ENCODE results near the gene NOXO1.
"Not testable (repeated sequence)": the region's sequence is repeated elsewhere in the genome, so short reads cannot be mapped to it uniquely, and the experiment has no call there.

NOXO1 gene

GRCh38 chr16:1959269-1960039, 21.8 kb downstream of the NOXO1 start, which contains the start of gene NDUFB10:
NDUFB10 (plus strand) TSS chr16:1959538; CDS start chr16:1959625, 87 bp downstream.
- peak; percentile 87 for DNase-seq

- no peak for DNase-seq
Observed at GRCh38 chr16:1958715-1959268, 22.5 kb downstream of the NOXO1 start.

DNA sequence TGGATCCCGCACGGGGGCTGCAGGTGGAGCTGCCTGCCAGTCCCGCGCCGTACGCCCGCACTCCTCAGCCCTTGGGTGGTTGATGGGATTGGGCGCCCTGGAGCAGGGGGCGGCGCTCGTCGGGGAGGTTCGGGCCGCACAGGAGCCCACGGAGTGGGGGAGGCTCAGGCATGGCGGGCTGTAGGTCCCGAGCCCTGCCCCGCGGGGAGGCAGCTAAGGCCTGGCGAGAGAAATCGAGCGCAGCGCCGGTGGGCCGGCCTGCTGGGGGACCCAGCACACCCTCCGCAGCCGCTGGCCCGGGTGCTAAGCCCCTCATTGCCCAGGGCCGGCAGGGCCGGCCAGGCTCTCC, 23.2 kb downstream of the NOXO1 start:
- not testable (repeated sequence) for DNase-seq

DNA sequence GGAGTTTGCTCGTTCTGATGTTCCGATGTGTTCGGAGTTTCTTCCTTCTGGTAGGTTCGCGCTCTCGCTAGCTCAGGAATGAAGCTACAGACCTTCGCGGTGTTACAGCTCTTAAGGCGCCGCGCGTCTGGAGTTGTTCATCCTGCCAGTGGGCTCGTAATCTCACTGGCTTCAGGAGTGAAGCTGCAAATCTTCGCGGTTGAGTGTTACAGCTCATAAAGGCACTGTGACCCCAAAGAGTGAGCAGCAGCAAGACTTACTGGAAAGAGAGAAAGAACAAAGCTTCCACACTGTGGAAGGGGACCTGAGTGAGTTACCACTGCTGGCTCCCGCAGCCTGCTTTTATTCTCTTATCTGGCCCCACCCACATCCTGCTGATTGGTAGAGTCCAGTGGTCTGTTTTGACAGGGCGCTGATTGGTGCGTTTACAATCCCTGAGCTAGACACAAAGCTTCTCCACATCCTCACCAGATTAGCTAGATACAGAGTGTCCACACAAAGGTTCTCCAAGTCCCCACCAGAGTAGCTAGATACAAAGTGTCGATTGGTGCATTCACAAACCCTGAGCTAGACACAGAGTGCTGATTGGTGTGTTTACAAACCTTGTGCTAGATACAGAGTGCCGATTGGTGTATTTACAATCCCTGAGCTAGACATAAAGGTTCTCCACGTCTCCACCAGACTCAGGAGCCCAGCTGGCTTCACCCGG, 23.7 kb downstream of the NOXO1 start:
- not testable (repeated sequence) for DNase-seq

GRCh38 chr16:1953734-1954133, 27.5 kb downstream of the NOXO1 start:
- no peak for DNase-seq

DNA sequence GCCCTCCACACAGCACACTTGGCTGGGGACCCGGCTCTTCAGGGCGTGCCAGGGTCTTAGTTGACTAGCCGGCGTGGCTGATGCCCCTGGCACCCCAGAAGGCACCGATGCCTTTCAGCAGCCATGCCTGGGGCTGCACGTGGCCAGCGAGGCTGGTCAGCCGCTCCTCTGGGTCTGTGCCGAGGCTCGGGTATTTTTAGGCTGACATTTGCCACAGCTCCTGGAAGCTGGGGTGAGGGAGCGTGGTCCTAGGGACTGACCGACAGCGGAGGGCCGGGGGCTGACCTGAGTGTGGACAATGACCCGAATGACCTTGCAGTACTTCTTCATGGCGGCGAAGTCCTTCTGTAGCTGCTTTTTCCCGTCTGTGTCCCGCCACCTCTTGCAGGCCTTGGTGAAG, 30.7 kb downstream of the NOXO1 start:
- no peak for DNase-seq

DNA sequence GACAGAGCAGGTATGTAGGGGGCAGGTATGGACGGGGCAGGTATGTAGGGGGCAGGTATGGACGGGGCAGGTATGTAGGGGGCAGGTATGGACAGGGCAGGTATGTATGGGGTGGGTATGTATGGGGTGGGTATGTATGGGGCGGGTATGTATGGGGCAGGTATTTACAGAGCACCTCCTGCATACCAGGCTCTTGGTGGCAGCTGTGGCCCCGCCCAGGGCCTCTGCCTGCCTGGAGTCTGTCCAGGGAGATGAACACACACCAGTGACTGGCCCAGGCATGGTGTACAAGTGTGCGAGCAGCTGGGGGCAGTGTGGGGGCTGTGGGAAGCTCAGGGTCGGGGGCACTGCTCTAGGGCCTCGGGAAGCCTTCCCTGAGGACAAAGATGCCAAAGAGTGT, 31.2 kb downstream of the NOXO1 start:
- DNase-seq, result no peak

DNA sequence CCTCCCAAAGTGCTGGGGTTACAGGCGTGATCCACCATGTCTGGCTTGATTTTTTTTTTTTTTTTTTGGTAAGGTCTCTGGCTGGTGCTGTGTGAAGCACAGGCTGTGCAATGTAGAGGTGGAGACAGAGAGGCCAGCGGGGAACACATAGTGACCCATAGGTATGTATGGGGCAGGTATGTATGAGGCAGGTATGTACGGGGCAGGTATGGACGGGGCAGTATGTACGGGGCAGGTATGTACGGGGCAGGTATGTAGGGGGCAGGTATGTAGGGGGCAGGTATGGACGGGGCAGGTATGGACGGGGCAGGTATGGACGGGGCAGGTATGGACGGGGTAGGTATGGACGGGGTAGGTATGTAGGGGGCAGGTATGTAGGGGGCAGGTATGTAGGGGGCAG, 31.8 kb downstream of the NOXO1 start:
- no peak for DNase-seq

GRCh38 chr16:1947369-1947670, 33.9 kb downstream of the NOXO1 start:
- no peak for DNase-seq

DNA sequence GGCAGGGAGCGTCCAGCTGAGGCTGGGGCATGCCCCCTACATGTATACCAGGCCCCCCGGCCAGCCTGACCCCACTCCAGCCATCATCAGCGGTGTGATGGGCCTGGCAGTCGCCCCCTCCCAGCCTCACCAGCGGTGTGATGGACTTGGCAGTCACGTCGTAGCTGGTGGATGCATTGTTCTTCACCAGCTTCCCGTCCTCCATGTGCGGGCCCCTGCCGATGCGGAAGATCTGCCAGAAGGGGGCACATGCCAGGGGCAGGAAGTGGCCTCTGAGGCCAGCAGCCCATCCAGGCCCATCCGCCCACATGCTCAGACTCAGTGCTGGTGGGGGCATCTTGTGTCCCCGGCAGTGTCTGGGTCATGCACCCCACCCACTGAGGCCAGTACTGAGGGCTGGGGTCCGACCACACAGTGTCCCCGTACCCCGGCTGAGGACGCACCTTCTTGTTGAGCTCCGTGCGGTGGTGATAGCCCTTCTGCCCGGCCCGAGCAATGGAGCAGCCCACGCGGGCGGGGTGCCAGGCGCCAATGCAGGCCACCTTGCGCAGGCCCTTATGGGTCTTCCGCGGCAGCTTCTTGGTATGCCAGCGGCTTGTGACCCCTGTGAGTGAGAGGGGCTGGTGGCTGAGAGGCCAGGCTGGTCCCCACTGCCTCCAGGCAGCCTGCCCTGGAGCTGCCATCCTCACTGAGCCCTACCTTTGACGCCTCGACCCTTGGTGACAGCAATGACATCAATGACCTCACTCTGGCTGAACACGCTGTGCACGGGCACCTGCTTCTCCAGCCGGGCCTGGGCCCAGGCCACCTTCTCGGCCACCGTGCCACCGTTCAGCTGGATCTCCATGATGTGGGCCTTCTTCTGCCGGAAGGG, 34.5 kb downstream of the NOXO1 start:
- DNase-seq, result no peak

DNA sequence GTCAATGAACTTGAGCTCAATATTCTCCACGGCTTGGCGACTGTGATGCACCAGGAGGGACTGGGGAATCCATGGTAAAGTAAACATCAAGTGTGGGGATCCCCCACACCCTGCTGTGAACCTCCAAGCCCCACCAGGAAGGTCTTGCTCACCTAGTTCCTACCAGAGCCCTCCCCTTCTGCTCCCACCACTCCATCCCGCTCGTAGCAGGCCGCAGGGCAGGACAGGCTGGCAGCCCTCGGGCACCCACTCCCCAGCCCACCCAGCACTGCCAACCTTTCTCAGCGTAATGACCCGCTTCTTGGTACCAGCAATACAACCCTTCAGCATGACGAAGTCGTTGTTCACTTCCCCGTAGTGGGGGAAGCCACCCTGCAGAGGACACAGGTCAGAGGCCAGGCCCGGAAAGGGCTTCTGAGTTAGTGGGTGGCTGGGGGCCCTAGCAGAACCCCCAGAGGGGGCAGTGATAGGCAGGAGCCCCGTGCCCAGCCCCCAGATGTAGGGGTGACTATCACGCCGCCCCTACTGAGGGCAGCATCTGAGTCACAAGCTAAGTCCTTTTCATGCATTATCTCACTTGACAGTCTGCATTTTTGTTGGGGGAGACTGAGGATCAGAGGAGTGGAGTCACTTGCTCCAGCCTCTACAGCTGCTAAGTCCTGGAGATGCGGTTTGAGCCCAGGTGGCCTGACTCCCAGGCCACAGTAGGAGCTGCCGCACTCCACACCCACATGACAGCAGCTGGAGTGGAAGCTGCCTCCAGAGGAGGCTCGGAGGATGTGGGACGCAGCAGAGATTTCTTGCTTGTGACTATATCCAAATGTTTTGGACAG, 35.5 kb downstream of the NOXO1 start:
- no peak for DNase-seq

DNA sequence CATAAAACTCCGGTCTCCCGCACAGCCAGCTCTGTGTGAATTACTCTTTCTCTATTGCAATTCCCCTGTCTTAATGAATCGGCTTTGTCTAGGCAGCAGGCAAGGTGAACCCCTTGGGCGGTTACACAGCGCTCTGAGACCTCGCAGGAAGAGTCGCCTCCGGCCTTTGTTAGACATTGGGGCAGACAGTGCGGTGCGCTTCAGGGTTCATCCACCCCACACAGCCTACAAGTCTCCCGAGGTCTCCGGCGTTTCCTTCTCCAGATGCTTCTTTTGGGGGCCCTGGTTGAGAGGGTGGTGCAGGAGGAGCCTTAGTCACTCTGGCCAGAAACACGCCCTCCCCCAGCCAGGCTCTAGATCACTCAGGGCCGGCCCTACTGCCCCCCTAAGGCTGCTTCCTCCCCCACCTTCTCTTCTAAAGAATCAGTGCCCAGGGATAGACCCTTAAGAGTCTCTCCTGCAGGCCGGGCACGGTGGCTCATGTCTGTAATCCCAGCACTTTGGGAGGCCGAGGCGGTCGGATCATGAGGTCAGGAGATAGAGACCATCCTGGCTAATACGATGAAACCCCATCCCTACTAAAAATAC, 36.6 kb downstream of the NOXO1 start:
- no peak for DNase-seq

- peak; percentile 98 for DNase-seq
Observed at GRCh38 chr16:1942810-1943726, 38.2 kb downstream of the NOXO1 start, which contains the start of gene MSRB1. MSRB1 (minus strand) TSS chr16:1943199; CDS start chr16:1943156, 43 bp downstream.

DNA sequence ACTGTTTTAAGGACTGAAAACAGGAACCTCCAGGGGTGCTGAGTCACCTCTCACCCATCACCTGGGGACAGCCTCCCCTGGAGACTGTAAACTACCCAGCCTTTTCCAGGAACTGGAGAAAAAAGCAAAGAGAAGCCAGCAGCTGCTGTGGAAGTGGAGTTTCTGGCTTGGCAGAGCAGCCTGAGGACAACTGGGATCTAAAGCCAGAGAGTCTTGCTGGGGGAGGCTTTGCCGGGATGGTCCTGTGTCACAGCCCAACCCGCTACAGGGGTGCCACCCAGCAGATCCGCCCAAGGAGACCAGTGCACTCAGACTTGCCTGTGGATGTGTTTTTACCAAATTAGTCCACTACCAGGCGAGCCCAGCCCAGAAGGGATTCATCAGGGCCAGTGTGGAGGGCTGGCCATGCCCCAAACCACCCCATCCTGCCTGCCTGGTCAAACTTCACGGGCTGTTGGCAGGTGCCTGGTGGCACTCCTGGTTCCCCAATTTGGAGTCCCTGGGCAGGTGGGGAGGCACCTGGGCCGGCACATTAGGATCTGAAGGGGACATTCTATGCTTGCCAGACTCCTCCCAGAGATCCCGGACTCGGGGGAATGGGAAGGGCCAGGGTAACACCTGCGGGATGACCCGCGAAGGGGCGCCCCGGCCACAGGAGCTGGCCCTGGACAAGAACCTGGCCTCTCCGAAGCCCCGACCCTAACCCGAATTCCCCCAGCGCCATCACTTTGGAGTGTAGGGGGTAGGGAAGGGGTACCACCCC, 39.0 kb downstream of the NOXO1 start:
- DNase-seq, result peak; percentile 29

GRCh38 chr16:1941162-1942046, 39.9 kb downstream of the NOXO1 start:
- no peak for DNase-seq

DNA sequence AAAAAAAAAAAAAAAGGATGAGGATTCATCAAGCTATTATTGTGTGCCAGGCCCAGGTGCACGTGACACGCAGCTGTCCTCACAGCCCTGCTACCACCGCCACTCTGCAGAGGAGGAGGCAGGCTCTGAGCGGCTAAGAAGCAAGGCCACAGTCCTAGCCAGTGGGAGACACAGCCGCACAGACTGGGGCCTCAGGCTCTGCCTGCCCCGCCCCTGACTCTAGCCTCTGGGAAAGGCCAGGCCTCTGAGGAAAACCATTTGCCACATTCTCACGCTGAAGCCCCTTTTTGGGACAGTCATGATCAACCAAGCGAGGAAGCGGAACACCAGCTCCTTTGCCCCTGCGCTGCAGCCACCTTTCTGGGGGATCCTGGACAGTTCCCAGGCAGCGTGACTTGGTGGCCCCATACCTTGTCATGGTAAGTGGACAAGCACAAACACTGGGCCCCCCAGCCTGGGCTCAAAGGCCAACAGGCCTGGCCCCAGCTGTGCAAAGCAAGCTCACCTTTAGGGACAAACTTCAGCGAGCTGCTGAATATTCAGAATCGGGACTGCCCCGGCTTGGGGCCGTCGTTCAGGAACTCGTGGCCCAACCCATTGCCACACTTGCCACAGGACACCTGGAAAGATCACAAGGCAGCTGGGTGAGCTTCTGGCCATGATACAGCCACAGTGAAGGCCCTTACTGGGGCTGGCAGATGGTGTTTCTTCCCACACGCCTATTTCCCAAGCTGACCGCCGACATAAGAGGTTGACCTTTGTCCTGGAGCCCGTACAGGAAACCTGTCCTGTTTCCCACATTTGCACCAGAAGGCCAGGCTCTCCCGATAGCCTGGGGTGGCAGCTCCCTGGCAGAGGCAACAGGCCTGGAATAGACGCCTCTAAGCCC, 40.8 kb downstream of the NOXO1 start:
- DNase-seq, result no peak

DNA sequence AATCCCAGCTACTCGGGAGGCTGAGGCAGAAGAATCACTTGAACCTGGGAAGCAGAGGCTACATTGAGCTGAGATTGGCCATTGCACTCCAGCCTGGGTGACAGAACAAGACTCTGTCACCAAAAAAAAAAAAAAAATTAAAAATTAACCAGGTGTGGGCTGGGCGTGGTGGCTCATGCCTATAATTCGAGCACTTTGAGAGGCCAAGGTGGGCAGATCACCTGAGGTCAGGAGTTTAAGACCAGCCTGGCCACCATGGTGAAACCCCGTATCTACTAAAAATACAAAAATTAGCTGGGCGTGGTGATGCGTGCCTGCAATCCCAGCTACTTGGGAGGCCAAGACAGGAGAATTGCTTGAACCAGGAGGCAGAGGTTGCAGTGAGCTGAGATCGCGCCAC, 41.4 kb downstream of the NOXO1 start:
- not testable (repeated sequence) for DNase-seq

DNA sequence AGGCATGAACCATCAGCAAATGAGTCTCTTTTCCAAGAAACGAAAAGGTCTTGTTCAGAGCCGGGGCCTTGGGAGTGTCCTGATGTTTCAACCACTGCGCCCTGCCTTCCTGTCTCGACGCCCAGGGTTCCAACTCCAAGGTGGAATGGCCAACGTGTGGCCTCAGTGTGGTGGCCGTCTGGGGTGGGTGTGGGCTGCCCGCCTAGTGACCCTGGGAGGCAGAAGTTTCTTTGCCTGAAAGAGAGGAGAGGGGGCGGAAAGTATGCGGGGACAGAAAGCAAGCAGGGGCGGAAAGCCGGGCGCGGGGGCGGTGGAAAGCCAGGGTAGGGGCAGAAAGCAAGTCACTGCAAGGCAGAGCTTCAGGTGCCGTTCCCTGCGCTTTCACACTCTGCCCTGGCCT, 42.4 kb downstream of the NOXO1 start:
- DNase-seq, result no peak

Data from hematopoietic multipotent progenitor cell treated with erythropoietin and hydrocortisone succinate and interleukin-3 and kit ligand, for 8 days (in vitro differentiated cells).